ENCODE measurements around the gene RNF135. TPM values are rescaled to one million over a fixed set of nuclear protein-coding genes. Genes with fewer than 3 reads are reported as not detected.
"Not testable (repeated sequence)": the region's sequence is repeated elsewhere in the genome, so short reads cannot be mapped to it uniquely, and the experiment has no call there.

The RNF135 gene
- total RNA-seq, 1 donor from 2014 or later, result 4.2 TPM

GRCh38 chr17:30975042-30975820 lies 4.4 kb downstream of the RNF135 start:
- H3K27ac Mint-ChIP-seq, result no peak overlapping the region
- no peak overlapping the region for H3K4me3 Mint-ChIP-seq
- peaks cover 30% of the 10 kb centered on the region for H3F3A ChIP-seq (ENCODE audit: low read depth)
- no peak overlapping the region for H3K27ac ChIP-seq
- H4K20me1 ChIP-seq (ENCODE audit: low read depth), result no peaks in the 10 kb centered on the region
- H3K36me3 ChIP-seq, result no peaks in the 10 kb centered on the region
- no peak for DNase-seq (ENCODE audit: low spot score)
- H3K27me3 Mint-ChIP-seq (ENCODE audit: insufficient read depth, low read depth), result peaks cover 10% of the 10 kb centered on the region
- H3K4me1 Mint-ChIP-seq, result peaks cover 13% of the 10 kb centered on the region
- peaks cover 22% of the 10 kb centered on the region for H3K79me2 ChIP-seq (ENCODE audit: low read depth)
- H3K9ac ChIP-seq, result no peak overlapping the region
- no peaks in the 10 kb centered on the region for H3K9me3 ChIP-seq (ENCODE audit: low read depth)
- no peak for TF ChIP-seq EZH2phosphoT487 (IDR thresholded peaks at IDR 0.05)
- TF ChIP-seq EZH2 (IDR thresholded peaks at IDR 0.05), result no peak
- no peak for TF ChIP-seq CTCF (IDR thresholded peaks at IDR 0.05)
- peaks cover 20% of the 10 kb centered on the region for H3K9me3 Mint-ChIP-seq
- H3K4me2 ChIP-seq, result no peak overlapping the region
- no peak overlapping the region for H3K4me3 ChIP-seq
- H3K36me3 Mint-ChIP-seq, result peaks cover 17% of the 10 kb centered on the region
- no peak overlapping the region for H2AFZ ChIP-seq (replicated peaks)
- peaks cover 5% of the 10 kb centered on the region for H3K4me1 ChIP-seq
- H3K27me3 ChIP-seq, result no peaks in the 10 kb centered on the region

- DNase-seq (ENCODE audit: low spot score); H2AFZ ChIP-seq (replicated peaks); H3K4me3 ChIP-seq; H3K4me1 ChIP-seq; H3K27me3 ChIP-seq; H3K36me3 ChIP-seq; H3K4me1 Mint-ChIP-seq; H4K20me1 ChIP-seq (ENCODE audit: low read depth); H3K4me2 ChIP-seq; H3K79me2 ChIP-seq (ENCODE audit: low read depth); H3K27me3 Mint-ChIP-seq (ENCODE audit: insufficient read depth, low read depth); H3K27ac Mint-ChIP-seq; H3K27ac ChIP-seq; H3K9ac ChIP-seq; H3K4me3 Mint-ChIP-seq; H3K9me3 ChIP-seq (ENCODE audit: low read depth): not testable (repeated sequence)
- H3K9me3 Mint-ChIP-seq, result peaks cover 13% of the 10 kb centered on the region
- peaks cover 12% of the 10 kb centered on the region for H3F3A ChIP-seq (ENCODE audit: low read depth)
- H3K36me3 Mint-ChIP-seq, result peaks cover 12% of the 10 kb centered on the region
Observed at GRCh38 chr17:30979919-30980318, 9.1 kb downstream of the RNF135 start.

- Histone ChIP-seq H2AFZ (replicated peaks) (no peak overlapping the region), H3K27ac (no peak overlapping the region), H3K79me2 (ENCODE audit: low read depth) (no peaks in the 10 kb centered on the region), H3K36me3 (no peaks in the 10 kb centered on the region), H3K4me3 (no peak overlapping the region), H3K27me3 (no peaks in the 10 kb centered on the region), H4K20me1 (ENCODE audit: low read depth) (no peaks in the 10 kb centered on the region), H3K9ac (no peak overlapping the region), H3F3A (ENCODE audit: low read depth) (peaks cover 12% of the 10 kb centered on the region), H3K4me1 (peaks cover 5% of the 10 kb centered on the region), H3K4me2 (no peak overlapping the region), H3K9me3 (ENCODE audit: low read depth) (no peaks in the 10 kb centered on the region)
- H3K4me3 Mint-ChIP-seq, result no peak overlapping the region
- peak overlapping the region; percentile 17 for H3K27ac Mint-ChIP-seq
- peaks cover 3% of the 10 kb centered on the region for H3K4me1 Mint-ChIP-seq
- H3K9me3 Mint-ChIP-seq, result peaks cover 11% of the 10 kb centered on the region
- peaks cover 4% of the 10 kb centered on the region for H3K27me3 Mint-ChIP-seq (ENCODE audit: insufficient read depth, low read depth)
- no peak for DNase-seq (ENCODE audit: low spot score)
- no peak for TF ChIP-seq CTCF (IDR thresholded peaks at IDR 0.05)
- no peak for TF ChIP-seq EZH2 (IDR thresholded peaks at IDR 0.05)
- TF ChIP-seq EZH2phosphoT487 (IDR thresholded peaks at IDR 0.05), result no peak
- H3K36me3 Mint-ChIP-seq, result peaks cover 6% of the 10 kb centered on the region
Observed at GRCh38 chr17:30981531-30982519, 11.0 kb downstream of the RNF135 start.

Data from neural progenitor cell (in vitro differentiated cells).